Hepatocyte (in vitro differentiated cells): ENCODE measurements around the gene SOBP. TPM values are rescaled to one million over a fixed set of nuclear protein-coding genes. Genes with fewer than 3 reads are reported as not detected.

Experiments
- DNase-seq: peaks from one replicate; pipeline ENCODE4 v3.0.0-alpha.2; 2016; ENCODE audit warnings: low spot score
- H2AFZ ChIP-seq: fragments of 200-600 bp; sonication (generic); 2 replicates; pipeline ENCODE4 v1.6.0; 2016; ENCODE audit warnings: antibody characterized with exemption, mild to moderate bottlenecking
- H3K27ac ChIP-seq: fragments of 200-600 bp; sonication (generic); 2 replicates; pipeline ENCODE4 v1.5.1; 2016; ENCODE audit warnings: mild to moderate bottlenecking
- H3K27me3 ChIP-seq: fragments of 200-600 bp; sonication (generic); 2 replicates; pipeline ENCODE4 v1.6.1; 2016
- H3K36me3 ChIP-seq: fragments of 200-600 bp; sonication (generic); replicated peaks from 2 replicates; pipeline ENCODE4 v1.5.1; 2016; ENCODE audit warnings: low read depth; ENCODE audit not compliant: insufficient read depth
- H3K4me1 ChIP-seq: fragments of 200-600 bp; sonication (generic); 2 replicates; pipeline ENCODE4 v1.5.1; 2016; ENCODE audit warnings: mild to moderate bottlenecking, moderate library complexity; ENCODE audit not compliant: insufficient read depth
- H3K4me2 ChIP-seq: fragments of 200-600 bp; sonication (generic); 2 replicates; pipeline ENCODE4 v1.6.0; 2016
- H3K4me3 ChIP-seq: fragments of 200-600 bp; sonication (generic); 2 replicates; pipeline ENCODE4 v1.5.1; 2016; ENCODE audit warnings: mild to moderate bottlenecking
- H3K79me2 ChIP-seq: fragments of 200-600 bp; sonication (generic); 2 replicates; pipeline ENCODE4 v1.6.0; 2017; ENCODE audit warnings: mild to moderate bottlenecking
- H3K9me2 ChIP-seq: fragments of 200-600 bp; sonication (generic); replicated peaks from 2 replicates; pipeline ENCODE4 v1.6.0; 2017; ENCODE audit warnings: mild to moderate bottlenecking; ENCODE audit not compliant: insufficient read depth
- H3K9me3 ChIP-seq: fragments of 200-600 bp; sonication (generic); 2 replicates; pipeline ENCODE4 v1.5.1; 2016; ENCODE audit warnings: low read depth, mild to moderate bottlenecking
- H4K20me1 ChIP-seq: fragments of 200-600 bp; sonication (generic); 2 replicates; pipeline ENCODE4 v1.6.0; 2016; ENCODE audit warnings: mild to moderate bottlenecking; ENCODE audit not compliant: insufficient read depth, poor library complexity, severe bottlenecking
- EZH2 ChIP-seq: fragments of 200-600 bp; sonication (generic); IDR thresholded peaks from 2 replicates; pipeline ENCODE4 v1.6.1; 2016; ENCODE audit warnings: antibody characterized with exemption, mild to moderate bottlenecking, borderline replicate concordance
- EZH2phosphoT487 ChIP-seq: fragments of 200-600 bp; sonication (generic); IDR thresholded peaks from one replicate; pipeline ENCODE4 v1.6.1; 2018; ENCODE audit warnings: antibody characterized with exemption, mild to moderate bottlenecking, low read depth, moderate library complexity; ENCODE audit not compliant: unreplicated experiment, severe bottlenecking
- WGBS: methylation state at CpG from one replicate; pipeline ENCODE4 v1.1.6; 2016; ENCODE audit warnings: low lambda C conversion rate; ENCODE audit errors: missing lambda C conversion rate; 5-methylcytosine and 5-hydroxymethylcytosine counted together
- polyA plus RNA-seq: library from polyadenylated mRNA; unstranded; fragments of >200 nt; fragmentation: Nextera tagmentation; extraction: Ambion mirVana; gene quantifications from 2 replicates; pipeline ENCODE4 v1.2.1, GENCODE V29; 2016
- total RNA-seq: library from RNA; depleted of rRNA; stranded (reverse); fragments of >200 nt; gene quantifications from 2 replicates; pipeline ENCODE4 v1.2.3, GENCODE V29; 2014
- TF ChIP-seq, protein P1 (sequence below): fragments of 200-600 bp; sonication (generic); IDR thresholded peaks from 2 replicates; pipeline ENCODE4 v1.5.1; 2016; ENCODE audit warnings: antibody characterized with exemption, mild to moderate bottlenecking; ENCODE audit not compliant: poor library complexity

The SOBP gene
- total and polyA plus RNA-seq, 2 experiments from 2014 or later = 2.1 to 2.2 TPM

GRCh38 chr6:107611094-107611810 is 121.3 kb downstream of the SOBP start:
- H3K27ac ChIP-seq = no peak overlapping the region
- no peaks in the 10 kb centered on the region for H3K36me3 ChIP-seq
- no peaks in the 10 kb centered on the region for H3K27me3 ChIP-seq
- no peaks in the 10 kb centered on the region for H3K9me2 ChIP-seq
- no peaks in the 10 kb centered on the region for H3K79me2 ChIP-seq
- H3K9me3 ChIP-seq = no peaks in the 10 kb centered on the region
- no peak overlapping the region for H3K4me3 ChIP-seq
- TF ChIP-seq EZH2 = no peak
- TF ChIP-seq, protein P1, sequence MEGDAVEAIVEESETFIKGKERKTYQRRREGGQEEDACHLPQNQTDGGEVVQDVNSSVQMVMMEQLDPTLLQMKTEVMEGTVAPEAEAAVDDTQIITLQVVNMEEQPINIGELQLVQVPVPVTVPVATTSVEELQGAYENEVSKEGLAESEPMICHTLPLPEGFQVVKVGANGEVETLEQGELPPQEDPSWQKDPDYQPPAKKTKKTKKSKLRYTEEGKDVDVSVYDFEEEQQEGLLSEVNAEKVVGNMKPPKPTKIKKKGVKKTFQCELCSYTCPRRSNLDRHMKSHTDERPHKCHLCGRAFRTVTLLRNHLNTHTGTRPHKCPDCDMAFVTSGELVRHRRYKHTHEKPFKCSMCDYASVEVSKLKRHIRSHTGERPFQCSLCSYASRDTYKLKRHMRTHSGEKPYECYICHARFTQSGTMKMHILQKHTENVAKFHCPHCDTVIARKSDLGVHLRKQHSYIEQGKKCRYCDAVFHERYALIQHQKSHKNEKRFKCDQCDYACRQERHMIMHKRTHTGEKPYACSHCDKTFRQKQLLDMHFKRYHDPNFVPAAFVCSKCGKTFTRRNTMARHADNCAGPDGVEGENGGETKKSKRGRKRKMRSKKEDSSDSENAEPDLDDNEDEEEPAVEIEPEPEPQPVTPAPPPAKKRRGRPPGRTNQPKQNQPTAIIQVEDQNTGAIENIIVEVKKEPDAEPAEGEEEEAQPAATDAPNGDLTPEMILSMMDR = no peak
- TF ChIP-seq EZH2phosphoT487 = no peak
- no peaks in the 10 kb centered on the region for H4K20me1 ChIP-seq
- no peak overlapping the region for H2AFZ ChIP-seq
- no peak for DNase-seq
- 78% methylated on average over 11 of the region's 11 CpGs for WGBS
- peaks cover 13% of the 10 kb centered on the region for H3K4me1 ChIP-seq
- no peak overlapping the region for H3K4me2 ChIP-seq

- Histone ChIP-seq H3K4me1 (peaks cover 5% of the 10 kb centered on the region), H3K27ac (no peak overlapping the region), H3K27me3 (no peaks in the 10 kb centered on the region), H3K9me3 (no peaks in the 10 kb centered on the region), H3K36me3 (no peaks in the 10 kb centered on the region), H4K20me1 (no peaks in the 10 kb centered on the region), H3K4me2 (no peak overlapping the region), H3K9me2 (no peaks in the 10 kb centered on the region), H3K4me3 (no peak overlapping the region), H3K79me2 (no peaks in the 10 kb centered on the region), H2AFZ (no peak overlapping the region)
- TF ChIP-seq EZH2phosphoT487 (no peak), EZH2 (no peak)
- TF ChIP-seq, protein P1 = no peak
- no peak for DNase-seq
- WGBS = 88% methylated on average over 3 of the region's 3 CpGs
Observed at GRCh38 chr6:107612762-107613415, 123.0 kb downstream of the SOBP start.

- no peaks in the 10 kb centered on the region for H3K36me3 ChIP-seq
- no peak overlapping the region for H3K4me3 ChIP-seq
- H3K4me1 ChIP-seq = peaks cover 5% of the 10 kb centered on the region
- no peak overlapping the region for H2AFZ ChIP-seq
- no peak for TF ChIP-seq EZH2
- TF ChIP-seq, protein P1 = no peak
- TF ChIP-seq EZH2phosphoT487 = no peak
- no peak for DNase-seq
- H3K9me3 ChIP-seq = no peaks in the 10 kb centered on the region
- no peaks in the 10 kb centered on the region for H3K9me2 ChIP-seq
- WGBS = 99% methylated on average over 4 of the region's 4 CpGs
- no peaks in the 10 kb centered on the region for H3K27me3 ChIP-seq
- no peak overlapping the region for H3K4me2 ChIP-seq
- H4K20me1 ChIP-seq = no peaks in the 10 kb centered on the region
- H3K27ac ChIP-seq = no peak overlapping the region
- no peaks in the 10 kb centered on the region for H3K79me2 ChIP-seq
Observed at GRCh38 chr6:107613651-107614379, 123.9 kb downstream of the SOBP start.
